Neural cell (in vitro differentiated cells): ENCODE data around the gene EYA4.

ENCODE experiments used
- EP300 ChIP-seq: fragments of 450-650 bp; conservative IDR thresholded peaks from 2 replicates; pipeline ENCODE4 v1.6.1; 2014; ENCODE audit warnings: antibody characterized with exemption, mild to moderate bottlenecking, moderate library complexity; ENCODE audit not compliant: poor library complexity, severe bottlenecking
- EZH2 ChIP-seq: fragments of 200-600, 300-800 bp; shearing (Covaris generic), sonication (generic); IDR thresholded peaks from 2 replicates; pipeline ENCODE4 v1.6.1; 2014; ENCODE audit warnings: antibody characterized with exemption, low read length, borderline replicate concordance, mild to moderate bottlenecking; ENCODE audit not compliant: insufficient read depth, poor library complexity, severe bottlenecking
- MXI1 ChIP-seq: fragments of 450-650 bp; conservative IDR thresholded peaks from 2 replicates; pipeline ENCODE4 v1.6.1; 2014; ENCODE audit warnings: antibody characterized with exemption, mild to moderate bottlenecking; ENCODE audit not compliant: poor library complexity, severe bottlenecking
- POLR2AphosphoS5 ChIP-seq: IDR thresholded peaks from 2 replicates; pipeline ENCODE4 v1.6.1; 2012
- RAD21 ChIP-seq: fragments of 450-650 bp; conservative IDR thresholded peaks from 2 replicates; pipeline ENCODE4 v1.6.1; 2014; ENCODE audit warnings: antibody characterized with exemption, mild to moderate bottlenecking, moderate library complexity
- SMC3 ChIP-seq: fragments of 450-650 bp; conservative IDR thresholded peaks from 2 replicates; pipeline ENCODE4 v1.6.1; 2014; ENCODE audit warnings: antibody characterized with exemption, mild to moderate bottlenecking, moderate library complexity; ENCODE audit not compliant: poor library complexity
- TAF1 ChIP-seq: IDR thresholded peaks from 2 replicates; pipeline ENCODE4 v1.6.1; 2012; ENCODE audit warnings: low read depth
- TF ChIP-seq, protein P1 (sequence below): fragments of 450-650 bp; IDR thresholded peaks from 2 replicates; pipeline ENCODE4 v1.5.1; 2014; ENCODE audit warnings: antibody characterized with exemption, mild to moderate bottlenecking, moderate library complexity; ENCODE audit not compliant: poor library complexity, severe bottlenecking

DNA sequence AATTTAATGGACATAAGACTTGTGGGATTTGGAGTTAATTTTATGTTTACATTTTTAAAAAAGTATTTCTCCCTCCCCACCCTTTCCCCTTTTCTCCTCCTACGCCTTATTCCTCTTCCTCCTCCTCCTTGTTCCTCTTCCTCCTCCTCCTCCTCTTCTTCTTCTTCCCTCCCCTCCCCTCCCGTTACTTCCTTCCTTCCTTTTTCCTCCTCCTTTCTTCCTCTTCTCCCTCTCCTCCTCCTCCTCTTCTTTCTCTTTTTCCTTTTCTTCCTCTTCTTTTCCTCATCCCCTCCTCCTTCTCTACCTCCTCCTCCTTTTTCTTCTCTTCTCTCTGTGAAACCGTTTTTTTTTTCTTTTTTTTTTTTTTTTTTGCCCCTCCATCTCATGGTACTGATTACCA is 139.6 kb downstream of the EYA4 start:
- TF ChIP-seq, protein P1, sequence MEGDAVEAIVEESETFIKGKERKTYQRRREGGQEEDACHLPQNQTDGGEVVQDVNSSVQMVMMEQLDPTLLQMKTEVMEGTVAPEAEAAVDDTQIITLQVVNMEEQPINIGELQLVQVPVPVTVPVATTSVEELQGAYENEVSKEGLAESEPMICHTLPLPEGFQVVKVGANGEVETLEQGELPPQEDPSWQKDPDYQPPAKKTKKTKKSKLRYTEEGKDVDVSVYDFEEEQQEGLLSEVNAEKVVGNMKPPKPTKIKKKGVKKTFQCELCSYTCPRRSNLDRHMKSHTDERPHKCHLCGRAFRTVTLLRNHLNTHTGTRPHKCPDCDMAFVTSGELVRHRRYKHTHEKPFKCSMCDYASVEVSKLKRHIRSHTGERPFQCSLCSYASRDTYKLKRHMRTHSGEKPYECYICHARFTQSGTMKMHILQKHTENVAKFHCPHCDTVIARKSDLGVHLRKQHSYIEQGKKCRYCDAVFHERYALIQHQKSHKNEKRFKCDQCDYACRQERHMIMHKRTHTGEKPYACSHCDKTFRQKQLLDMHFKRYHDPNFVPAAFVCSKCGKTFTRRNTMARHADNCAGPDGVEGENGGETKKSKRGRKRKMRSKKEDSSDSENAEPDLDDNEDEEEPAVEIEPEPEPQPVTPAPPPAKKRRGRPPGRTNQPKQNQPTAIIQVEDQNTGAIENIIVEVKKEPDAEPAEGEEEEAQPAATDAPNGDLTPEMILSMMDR, result no peak
- TF ChIP-seq EZH2, result no peak
- TF ChIP-seq SMC3, result no peak
- no peak for TF ChIP-seq POLR2AphosphoS5
- TF ChIP-seq RAD21, result no peak
- no peak for TF ChIP-seq EP300
- no peak for TF ChIP-seq TAF1
- no peak for TF ChIP-seq MXI1
